Hippocampal formation (tissue), 2 donors: Measurements from ENCODE around the gene TMX4.
"Not testable (repeated sequence)": the region's sequence is repeated elsewhere in the genome, so short reads cannot be mapped to it uniquely, and the experiment has no call there.

Experiments
- DNase-seq, 2 donors: peaks; one replicate each; lab custom pipeline; 2025; lab: John Stamatoyannopoulos, UW

The TMX4 gene

DNA sequence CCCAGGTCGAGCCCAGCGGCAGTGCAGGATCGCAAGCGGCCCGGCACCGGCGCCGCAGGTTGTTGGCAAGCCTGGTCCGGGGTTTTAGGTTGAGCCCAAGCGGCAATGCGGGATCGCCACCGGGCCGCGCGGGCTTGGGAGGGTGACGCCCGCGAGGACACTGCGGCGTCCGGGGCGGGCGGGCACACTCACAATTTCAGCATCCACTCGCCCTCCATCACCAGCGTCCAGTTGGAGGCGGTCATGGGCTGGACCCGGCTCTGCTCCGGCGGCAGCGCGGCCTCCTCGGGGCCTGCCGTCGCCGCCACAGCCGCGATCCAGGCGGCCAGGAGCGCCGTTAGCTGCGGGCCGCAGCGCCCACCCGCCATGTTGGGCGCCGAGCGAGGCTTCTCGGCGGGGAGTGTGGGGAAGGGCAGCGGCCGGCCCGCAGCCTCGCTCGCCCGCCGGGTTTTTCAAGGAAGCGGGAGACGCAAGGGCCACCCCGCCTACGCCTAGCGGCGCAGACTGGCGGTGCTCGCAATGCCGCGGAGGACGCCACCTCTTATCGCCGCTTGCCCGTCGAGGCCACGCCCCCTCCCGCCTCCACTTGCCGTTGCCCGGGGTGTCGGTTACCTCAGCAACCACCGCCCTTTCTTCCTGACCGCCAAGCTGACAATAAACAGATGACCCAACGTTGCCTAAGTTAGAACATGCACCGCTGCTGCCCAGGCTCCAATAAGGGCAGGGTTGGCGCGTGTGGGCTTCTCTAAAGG is at the start of gene TMX4:
Gene TMX4 (minus strand): TSS at position 516 of the 752 bp plus-strand sequence. CDS start 148 bp downstream, at position 368.
- peak; percentile 84 to 89 for DNase-seq

DNA sequence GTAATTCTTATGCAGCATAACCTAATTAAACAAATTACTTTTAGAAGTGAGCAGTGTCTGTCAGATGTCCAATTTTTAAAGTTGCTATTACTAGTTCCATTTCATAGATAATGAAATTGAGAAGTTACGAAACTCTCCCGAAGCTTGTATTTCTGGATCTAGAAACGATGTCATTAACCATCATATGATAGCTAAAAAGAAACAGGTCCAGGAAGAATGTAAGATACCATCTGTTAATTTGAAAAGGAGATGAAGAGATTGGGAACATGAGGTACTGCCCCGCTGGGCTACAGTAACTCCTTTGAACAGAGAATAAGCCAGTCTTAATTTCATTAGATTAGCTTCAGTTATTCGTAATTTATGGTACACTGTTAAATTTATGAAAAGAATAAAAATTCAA is 47.5 kb upstream of the TMX4 start:
- DNase-seq = no peak

DNA sequence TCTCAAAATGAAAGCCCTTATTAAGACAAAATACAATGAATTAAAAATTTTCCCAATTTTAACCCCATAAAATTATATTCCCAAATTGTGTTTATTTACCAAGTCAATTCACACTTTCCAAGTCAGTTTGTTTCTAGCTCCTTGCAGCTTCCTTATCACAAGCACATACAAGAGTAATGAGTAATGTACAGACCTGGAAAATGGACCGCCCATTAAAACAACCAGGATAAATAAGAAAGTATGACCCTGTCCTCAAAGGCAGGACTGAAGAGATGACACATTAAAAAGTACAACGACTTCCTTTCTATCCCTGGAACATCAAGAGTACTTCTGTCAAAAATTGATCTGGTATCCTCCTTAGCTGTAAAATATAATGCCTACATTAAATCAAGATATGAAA is 47.1 kb upstream of the TMX4 start:
- no peak for DNase-seq

DNA sequence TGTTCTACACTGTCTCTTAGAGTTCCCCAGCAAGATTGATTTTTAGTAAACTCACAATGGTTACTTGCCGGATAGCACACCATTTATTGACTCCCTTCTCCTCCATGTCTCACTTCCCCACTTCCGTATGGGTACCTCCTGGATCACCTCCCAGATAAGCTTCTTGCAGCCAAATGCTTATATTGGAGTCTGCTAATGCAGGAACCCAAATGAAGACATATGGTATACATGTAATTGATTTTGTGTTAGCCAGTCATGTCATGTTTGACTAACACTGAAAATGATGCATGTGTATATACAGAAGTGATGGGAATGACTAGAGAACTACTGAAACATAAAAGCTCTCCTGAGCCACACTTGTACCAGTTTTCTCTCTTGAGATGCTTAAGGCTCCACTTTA is 46.1 kb upstream of the TMX4 start:
- no peak for DNase-seq

DNA sequence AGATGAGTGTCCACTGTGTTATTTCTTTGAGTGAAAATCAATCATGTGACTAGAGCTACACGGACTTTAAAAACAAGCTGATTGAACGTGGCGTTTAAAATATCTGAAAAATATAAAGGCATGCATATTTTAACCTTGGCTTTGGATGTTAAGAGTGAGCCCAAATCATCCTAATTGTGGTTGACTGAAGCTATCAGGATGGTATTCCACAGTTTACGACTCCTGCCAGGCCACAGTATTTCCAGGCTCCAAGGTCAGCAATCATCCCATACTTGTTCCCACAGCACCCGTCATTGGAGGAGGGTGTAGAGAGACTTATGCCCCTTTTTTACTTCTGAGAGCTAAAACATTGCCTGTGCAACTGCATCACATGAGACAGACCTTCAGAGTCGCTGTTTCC is 43.2 kb upstream of the TMX4 start:
- no peak for DNase-seq

DNA sequence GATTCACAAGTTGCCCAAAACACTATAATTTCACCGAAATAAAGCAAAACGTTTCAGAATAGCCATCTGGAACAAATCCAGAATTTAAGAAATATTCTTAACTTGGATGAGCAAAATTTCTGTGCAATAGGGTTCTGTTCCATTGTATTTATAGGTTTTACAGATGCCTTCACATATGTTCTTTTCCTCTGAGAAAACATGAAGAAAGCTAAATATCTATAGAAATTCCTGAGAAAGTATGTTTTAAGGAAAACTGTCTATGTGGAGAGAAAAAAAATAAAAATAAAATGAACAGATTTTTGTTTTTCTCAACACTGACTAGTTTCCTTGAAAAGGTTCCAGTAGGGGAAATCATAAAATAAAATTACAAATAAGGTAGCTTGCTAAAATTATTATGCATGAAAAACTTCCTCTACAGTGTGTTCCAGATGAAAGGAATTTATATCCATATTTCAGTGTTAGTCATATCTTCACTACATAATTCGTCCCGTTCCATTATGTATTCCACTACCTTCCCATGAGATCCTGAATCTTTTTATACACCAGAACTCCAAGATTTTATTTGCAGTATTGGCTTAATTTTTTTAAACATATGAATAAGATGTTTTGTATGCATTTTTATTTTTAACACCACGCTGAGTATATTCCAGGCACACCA is 42.4 kb upstream of the TMX4 start:
- peak in 1 of 2 donors; percentile 17 for DNase-seq

GRCh38 chr20:8060977-8061376 is 41.4 kb upstream of the TMX4 start:
- DNase-seq = no peak

GRCh38 chr20:8057871-8058270 is 38.3 kb upstream of the TMX4 start:
- no peak for DNase-seq

DNA sequence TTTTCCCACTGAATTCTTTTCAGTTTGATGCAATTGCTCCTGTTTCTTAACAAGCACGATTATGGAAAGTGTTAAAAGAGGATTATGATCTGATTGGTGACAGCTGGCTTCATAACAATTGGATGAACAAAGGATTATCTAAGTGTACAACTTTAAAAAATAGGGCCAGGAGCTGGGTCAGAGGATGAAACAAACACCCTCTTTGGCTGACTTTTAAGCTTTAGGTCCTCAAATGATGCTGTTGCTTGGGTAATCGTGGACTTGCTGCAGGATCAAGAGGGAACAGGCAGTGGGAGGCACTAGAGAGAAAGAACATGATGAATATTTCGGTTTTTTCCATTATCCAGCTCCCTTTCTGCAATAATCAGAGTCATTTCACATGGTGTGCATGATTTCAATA is 35.5 kb upstream of the TMX4 start:
- DNase-seq = no peak

- no peak for DNase-seq
Observed at GRCh38 chr20:8050157-8050837, 30.7 kb upstream of the TMX4 start.

- DNase-seq = no peak
Observed at GRCh38 chr20:8049310-8049709, 29.7 kb upstream of the TMX4 start.

GRCh38 chr20:8045946-8046345 is 26.4 kb upstream of the TMX4 start:
- DNase-seq = no peak

- DNase-seq = peak in 1 of 2 donors; percentile 55
Observed at GRCh38 chr20:8043687-8044282, 24.2 kb upstream of the TMX4 start.

DNA sequence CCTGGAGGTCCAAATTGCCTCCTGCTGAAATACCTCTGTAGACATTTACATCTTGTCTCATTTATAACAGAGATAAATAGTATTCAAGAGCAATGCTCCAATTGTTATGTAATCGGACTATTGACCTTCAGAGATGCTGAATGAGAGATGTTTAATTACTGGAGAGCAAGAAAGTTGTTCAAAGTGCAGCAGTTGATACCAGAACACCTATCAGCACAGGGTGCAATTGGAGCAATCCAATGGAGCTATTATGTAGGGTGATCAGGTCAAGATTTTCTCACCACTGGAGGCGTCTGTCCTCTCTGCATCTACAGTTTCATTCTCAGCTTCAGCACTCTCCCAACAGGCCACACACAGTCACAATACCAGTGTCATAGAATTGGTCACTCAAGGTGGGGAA is 19.5 kb upstream of the TMX4 start:
- DNase-seq = no peak

- DNase-seq = no peak
Observed at GRCh38 chr20:8036771-8037170, 17.2 kb upstream of the TMX4 start.

DNA sequence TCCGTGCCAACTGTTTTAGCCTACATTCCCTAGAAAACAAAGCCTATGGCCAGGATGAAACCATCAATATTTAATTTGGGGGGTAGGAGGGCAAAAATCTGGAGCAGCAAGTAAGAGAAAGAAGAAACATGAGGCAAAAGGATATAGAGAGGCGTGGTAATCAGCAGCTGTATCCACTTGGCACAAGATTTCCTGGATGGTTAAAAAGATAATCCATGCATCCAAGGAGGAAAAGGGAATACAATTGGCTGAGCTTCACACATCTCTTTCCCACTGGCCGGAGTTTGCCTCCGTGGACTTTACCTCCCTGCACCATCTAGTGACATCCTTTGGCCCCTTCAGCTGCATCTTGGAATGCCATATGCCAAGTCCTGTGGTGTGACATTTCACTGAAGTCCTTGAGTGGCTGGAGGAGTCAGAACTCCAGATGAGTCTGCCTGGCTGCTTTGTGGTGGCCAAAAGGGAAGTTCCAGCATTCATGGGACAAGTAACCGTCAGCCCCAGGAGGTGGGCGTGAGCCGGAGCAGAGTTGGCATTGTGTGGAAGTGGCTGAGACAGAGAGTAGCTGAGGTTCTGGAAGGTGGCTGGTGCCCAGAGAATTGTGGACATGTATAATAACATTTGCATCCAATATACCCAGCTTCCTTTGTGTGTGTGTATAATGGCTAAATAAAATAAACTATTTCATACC is 13.7 kb upstream of the TMX4 start:
- no peak for DNase-seq

DNA sequence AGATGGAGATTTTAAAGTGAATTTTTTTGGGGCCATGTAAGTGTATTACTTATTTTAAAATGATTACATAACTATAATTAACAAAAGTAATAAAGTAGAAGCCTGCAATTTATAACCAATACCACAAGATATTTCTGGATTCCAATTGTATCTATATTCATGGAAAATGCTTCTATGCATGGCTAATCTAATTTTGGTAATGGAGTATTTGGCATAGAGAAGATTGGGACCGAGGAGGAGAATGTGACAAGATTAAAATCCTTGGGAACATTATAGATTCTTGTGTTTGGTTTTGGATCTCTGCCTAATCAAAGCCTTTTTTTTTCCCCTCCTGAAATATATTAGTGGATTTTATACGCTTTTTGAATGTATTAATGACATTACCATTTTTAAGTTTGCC is 12.9 kb upstream of the TMX4 start:
- no peak for DNase-seq

DNA sequence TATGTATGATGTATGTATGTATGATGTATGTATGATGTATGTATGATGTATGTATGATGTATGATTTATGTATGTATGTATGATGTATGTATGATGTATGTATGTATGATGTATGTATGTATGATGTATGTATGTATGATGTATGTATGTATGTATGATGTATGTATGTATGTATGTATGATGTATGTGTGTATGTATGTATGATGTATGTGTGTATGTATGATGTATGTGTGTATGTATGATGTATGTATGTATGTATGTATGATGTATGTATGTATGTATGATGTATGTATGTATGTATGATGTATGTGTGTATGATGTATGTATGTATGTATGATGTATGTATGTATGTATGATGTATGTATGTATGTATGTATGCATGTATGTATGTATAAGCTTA is 12.0 kb upstream of the TMX4 start:
- DNase-seq = not testable (repeated sequence)

DNA sequence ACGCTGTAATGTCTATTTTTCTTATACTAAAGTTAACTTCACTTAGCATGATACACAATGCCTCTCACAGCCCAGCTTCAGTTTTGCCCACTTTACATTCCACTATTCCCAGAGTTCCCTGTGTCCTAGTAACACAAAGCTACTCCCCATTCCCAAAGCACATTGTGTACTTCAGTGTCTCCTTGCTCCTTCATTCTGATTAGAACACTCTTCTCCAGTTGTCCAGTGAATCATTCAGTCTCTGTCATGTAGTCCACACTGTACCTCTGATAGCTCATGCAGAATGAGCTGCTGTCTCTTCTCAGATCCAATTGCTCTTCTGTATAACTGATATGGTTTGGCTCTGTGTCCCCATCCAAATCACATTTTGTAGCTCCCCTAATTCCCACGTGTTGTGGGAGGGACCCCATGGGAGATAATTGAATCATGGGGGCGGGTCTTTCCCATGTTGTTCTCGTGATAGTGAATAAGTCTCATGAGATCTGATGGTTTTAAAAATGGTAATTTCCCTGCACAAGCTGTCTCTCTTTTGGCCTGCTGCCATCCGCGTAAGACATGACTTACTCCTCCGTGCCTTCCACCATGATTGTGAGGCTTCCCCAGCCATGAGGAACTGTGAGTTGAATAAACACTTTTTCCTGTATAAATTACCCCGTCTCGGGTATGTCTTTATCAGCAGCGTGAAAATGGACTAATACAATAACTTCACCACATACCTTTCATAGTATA is 2.1 kb upstream of the TMX4 start:
- no peak for DNase-seq

DNA sequence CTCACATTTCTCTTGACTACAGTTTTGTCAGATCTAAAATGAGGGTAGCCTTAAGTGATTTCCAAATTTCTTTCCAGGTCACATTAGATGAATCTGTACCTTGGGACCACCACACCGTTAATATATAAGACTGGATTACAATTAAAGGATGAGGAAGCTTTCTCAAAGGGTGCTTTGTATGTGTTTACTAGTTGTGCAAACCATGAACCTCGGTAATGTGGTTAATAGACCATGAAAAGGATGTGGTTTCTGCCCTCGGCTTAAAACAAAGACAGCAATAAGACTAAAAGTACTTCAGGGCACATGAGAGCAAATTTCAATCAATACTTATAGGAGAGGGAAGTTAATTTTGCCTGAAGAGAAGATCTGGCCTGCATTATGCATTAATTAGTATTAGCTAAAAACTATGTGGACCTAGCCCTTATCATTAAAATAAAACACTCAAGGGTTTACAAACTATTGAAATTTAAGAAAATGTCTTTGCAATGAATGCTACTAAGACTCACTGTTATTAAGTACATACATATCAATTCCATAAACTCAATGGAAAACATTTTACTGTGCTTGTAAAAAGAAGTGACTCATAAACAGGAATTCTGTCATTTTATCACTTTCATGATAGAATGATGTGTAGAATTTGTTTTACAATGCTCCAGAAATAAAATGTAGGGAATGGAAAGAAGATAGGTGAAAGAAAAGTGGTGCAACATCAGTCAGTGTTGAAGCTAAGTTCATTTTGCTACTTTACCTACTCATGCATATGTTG is 936 bp upstream of the TMX4 start:
- DNase-seq = no peak

DNA sequence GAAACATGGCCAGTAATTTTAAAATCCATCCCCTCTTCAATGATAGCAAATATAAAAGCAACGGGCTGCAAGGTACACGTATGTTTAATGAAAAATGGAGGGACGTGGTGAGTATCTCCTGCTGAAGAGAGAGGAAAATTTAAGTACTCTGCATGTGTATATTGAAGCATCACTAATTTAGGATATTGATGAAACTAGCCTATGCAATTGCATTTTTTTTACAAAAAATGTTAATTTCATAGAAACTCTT is 362 bp upstream of the TMX4 start:
- DNase-seq = no peak
